Endothelial cell of umbilical vein (primary cell): Measurements from ENCODE around the gene PTPN2. TPM values are rescaled to one million over a fixed set of nuclear protein-coding genes. Genes with fewer than 3 reads are reported as not detected.

ENCODE experiments used
- BruUV-seq: library from RNA; stranded (reverse); fragments of 400-500 nt; replicated peaks from 2 replicates; lab custom pipeline; 2021; lab: Mats Ljungman, UMichigan
- CTCF ChIA-PET: fragments of 300-600, 350-600 bp; sonication (Branson Sonifier 250); formaldehyde crosslinking; loops from one replicate; lab custom pipeline; 2021; ENCODE audit warnings: antibody characterized with exemption, inconsistent platforms; lab: Charles Lee
- POLR2A ChIA-PET: fragments of 300-600, 350-600 bp; sonication (Branson Sonifier 250); formaldehyde crosslinking; loops from one replicate; lab custom pipeline; 2021; ENCODE audit warnings: antibody characterized with exemption, inconsistent platforms; lab: Charles Lee
- DNase-seq: peaks from one replicate; pipeline ENCODE4 v3.0.0-alpha.2; 2011; ENCODE audit warnings: low read depth, low spot score
- FAIRE-seq: peaks from 2 replicates; lab custom pipeline; 2011; peaks lifted over from hg19 to GRCh38; lab: Jason Lieb, UNC
- H2AFZ ChIP-seq: 2 replicates; pipeline ENCODE4 v1.6.0; 2012; ENCODE audit warnings: low read depth, low read length, control low read depth, inconsistent platforms
- H3K27ac ChIP-seq: 2 replicates; pipeline ENCODE4 v1.5.1; 2011; ENCODE audit warnings: low read depth, mild to moderate bottlenecking, control low read depth, low read length, moderate library complexity; ENCODE audit not compliant: insufficient read depth
- H3K27me3 ChIP-seq, 2 experiments: 2 replicates each; pipeline versions ENCODE4 v1.6.0 to v1.6.1; 2011; ENCODE audit warnings: low read length in 2 of 2, mixed read lengths in 1 of 2; ENCODE audit not compliant: control insufficient read depth in 2 of 2, insufficient read depth in 2 of 2
- H3K36me3 ChIP-seq, 2 experiments: 2 replicates in 1 of 2; 3 replicates in 1 of 2; pipeline ENCODE4 v1.5.1; 2011; ENCODE audit warnings: low read length in 2 of 2, mild to moderate bottlenecking in 1 of 2, moderate library complexity in 1 of 2; ENCODE audit not compliant: control insufficient read depth in 2 of 2, insufficient read depth in 2 of 2; ENCODE audit errors: extremely low read depth in 1 of 2
- H3K4me1 ChIP-seq: 3 replicates; pipeline ENCODE4 v1.5.1; 2011; ENCODE audit warnings: mild to moderate bottlenecking, low read length; ENCODE audit not compliant: control insufficient read depth, insufficient read depth; ENCODE audit errors: extremely low read depth
- H3K4me2 ChIP-seq: 2 replicates; pipeline ENCODE4 v1.6.1; 2011; ENCODE audit warnings: low read length, control low read depth, mixed read lengths; ENCODE audit not compliant: insufficient read depth
- H3K4me3 ChIP-seq, 3 experiments: fragments of 200-600 bp in 1 of 3; sonication (generic), shearing (Covaris generic) in 1 of 3; replicated peaks in 1 of 3; 2 replicates each; pipeline ENCODE4 v1.5.1; 2011 to 2016; ENCODE audit warnings: control low read depth in 3 of 3, low read length in 3 of 3, mild to moderate bottlenecking in 2 of 3, inconsistent platforms in 1 of 3, low read depth in 1 of 3, moderate library complexity in 1 of 3; ENCODE audit not compliant: insufficient read depth in 1 of 3
- H3K79me2 ChIP-seq: 2 replicates; pipeline ENCODE4 v1.6.0; 2012; ENCODE audit warnings: low read length, inconsistent platforms; ENCODE audit not compliant: control insufficient read depth, insufficient read depth
- H3K9ac ChIP-seq: replicated peaks from 2 replicates; pipeline ENCODE3; 2011; ENCODE audit warnings: low read length, control low read depth; ENCODE audit not compliant: insufficient read depth; ENCODE audit errors: extremely low read depth
- H3K9me1 ChIP-seq: replicated peaks from 3 replicates; pipeline ENCODE4 v1.6.0; 2011; ENCODE audit warnings: mild to moderate bottlenecking, low read length; ENCODE audit not compliant: control insufficient read depth, insufficient read depth; ENCODE audit errors: extremely low read depth
- H3K9me3 ChIP-seq: replicated peaks from 2 replicates; pipeline ENCODE4 v1.5.1; 2012; ENCODE audit warnings: low read length, inconsistent platforms; ENCODE audit not compliant: control insufficient read depth, insufficient read depth
- H4K20me1 ChIP-seq: replicated peaks from 2 replicates; pipeline ENCODE3; 2011; ENCODE audit warnings: mild to moderate bottlenecking, low read length; ENCODE audit not compliant: control insufficient read depth, insufficient read depth; ENCODE audit errors: extremely low read depth
- CTCF ChIP-seq, 2 donors: IDR thresholded peaks; 1 replicate in 1 of 2; 2 replicates in 1 of 2; pipeline ENCODE4 v1.5.1; 2011; ENCODE audit warnings: low read length in 2 of 2, mild to moderate bottlenecking in 2 of 2, moderate library complexity in 2 of 2, control low read depth in 1 of 2, inconsistent platforms in 1 of 2, low read depth in 1 of 2; ENCODE audit not compliant: insufficient read depth in 1 of 2; ENCODE audit errors: extremely low read depth in 1 of 2
- EZH2 ChIP-seq: IDR thresholded peaks from 2 replicates; pipeline ENCODE4 v1.6.1; 2012; ENCODE audit warnings: borderline replicate concordance, low read depth, mild to moderate bottlenecking, moderate library complexity, low read length, inconsistent platforms; ENCODE audit not compliant: severe bottlenecking
- FOS ChIP-seq: IDR thresholded peaks from 2 replicates; pipeline ENCODE4 v1.6.1; 2011; ENCODE audit warnings: mild to moderate bottlenecking, low read length, moderate library complexity, borderline replicate concordance; ENCODE audit not compliant: insufficient read depth
- GATA2 ChIP-seq: IDR thresholded peaks from 2 replicates; pipeline ENCODE4 v1.7.0; 2011; ENCODE audit warnings: low read depth, mild to moderate bottlenecking, moderate library complexity, mixed read lengths, low read length; ENCODE audit not compliant: insufficient read length, insufficient read depth
- JUN ChIP-seq: IDR thresholded peaks from 2 replicates; pipeline ENCODE4 v1.6.1; 2011; ENCODE audit warnings: borderline replicate concordance, low read depth; ENCODE audit not compliant: insufficient read length, insufficient read depth
- MAX ChIP-seq: IDR thresholded peaks from 2 replicates; pipeline ENCODE4 v1.6.1; 2011; ENCODE audit not compliant: insufficient read depth, insufficient read length
- MYC ChIP-seq: IDR thresholded peaks from one replicate; pipeline ENCODE4 v1.6.1; 2011; ENCODE audit warnings: mild to moderate bottlenecking, low read depth, low read length
- POLR2A ChIP-seq: IDR thresholded peaks from 2 replicates; pipeline ENCODE4 v1.6.1; 2012; ENCODE audit warnings: low read depth, mild to moderate bottlenecking, control low read depth, low read length
- POLR2AphosphoS5 ChIP-seq: IDR thresholded peaks from 2 replicates; pipeline ENCODE4 v1.6.1; 2012; ENCODE audit warnings: low read depth, mild to moderate bottlenecking, control low read depth, low read length, moderate library complexity; ENCODE audit not compliant: insufficient read depth
- dilution Hi-C: fragments of 300-500 bp; cut with MboI; formaldehyde crosslinking; loops from one replicate; pipeline ENCODE4 v1.15.0; 2019; ENCODE audit warnings: low sequenced_read_pairs; ENCODE audit not compliant: extremely low pct_ligation_motif_present
- intact Hi-C: fragments of 100-400 bp; cut with micrococcal nuclease; formaldehyde crosslinking; loops from one replicate; pipeline ENCODE4 v1.10.0; 2022
- polyA plus RNA-seq, 4 experiments: library from polyadenylated mRNA; depleted of rRNA in 3 of 4; stranded (reverse) in 3 of 4; unstranded in 1 of 4; fragments of >200 nt; gene quantifications; 2 replicates each; pipeline versions ENCODE4 v1.2.1 to v1.2.3, GENCODE V29; 2011 to 2012; ENCODE audit warnings: missing spikeins in 1 of 4
- total RNA-seq: library from RNA; stranded (reverse); gene quantifications from 2 replicates; pipeline ENCODE4 v1.2.3, GENCODE V29; 2021

PTPN2 gene
- total and polyA plus RNA-seq, 2 donors (not counting 3 experiments of a cell fraction or from before 2014, with no cell fraction given): 8.2 to 20.9 TPM

- CTCF ChIA-PET: interaction anchor here (1.4 to 1.5 kb wide), 2 partner anchors 13 to 32 kb away, joined by 3 to 5 read pairs; partner anchors contain the start of gene PTPN2
- H3K4me2 ChIP-seq: no peak overlapping the region
- FAIRE-seq: no peak
These were observed 32.3 kb downstream of the PTPN2 start for GRCh38 chr18:12851716-12852115.

More at GRCh38 chr18:12851716-12852115, 32.3 kb downstream of the PTPN2 start:
- Histone ChIP-seq H4K20me1 (no peaks in the 10 kb centered on the region), H3K27me3 (no peaks in the 10 kb centered on the region), H3K4me3 (no peak overlapping the region), H2AFZ (no peak overlapping the region), H3K27ac (no peak overlapping the region), H3K9ac (no peak overlapping the region), H3K9me1 (no peaks in the 10 kb centered on the region), H3K36me3 (no peaks in the 10 kb centered on the region), H3K9me3 (no peaks in the 10 kb centered on the region), H3K4me1 (no peaks in the 10 kb centered on the region), H3K79me2 (no peaks in the 10 kb centered on the region)
- POLR2A ChIA-PET: no interaction called here
- no TSS peak for BruUV-seq
- no peak for DNase-seq
- intact Hi-C loops (no loop called here), dilution Hi-C loops (no loop called here)
- TF ChIP-seq EZH2 (no peak), MAX (no peak), CTCF (IDR thresholded peaks at IDR 0.05; ENCODE audit: extremely low read depth in 1 of 2, insufficient read depth in 1 of 2, low read depth in 1 of 2, low read length in 2 of 2) (no peak), FOS (no peak), GATA2 (no peak), MYC (no peak), POLR2AphosphoS5 (no peak), JUN (no peak), POLR2A (no peak)
